T-helper 9 cell (primary cell): Measurements from ENCODE around the gene TIGD3.
"Not testable (repeated sequence)": the region's sequence is repeated elsewhere in the genome, so short reads cannot be mapped to it uniquely, and the experiment has no call there.

Experiments
- DNase-seq: peaks from one replicate; pipeline ENCODE4 v3.0.0-alpha.2; 2020

TIGD3 gene

DNA sequence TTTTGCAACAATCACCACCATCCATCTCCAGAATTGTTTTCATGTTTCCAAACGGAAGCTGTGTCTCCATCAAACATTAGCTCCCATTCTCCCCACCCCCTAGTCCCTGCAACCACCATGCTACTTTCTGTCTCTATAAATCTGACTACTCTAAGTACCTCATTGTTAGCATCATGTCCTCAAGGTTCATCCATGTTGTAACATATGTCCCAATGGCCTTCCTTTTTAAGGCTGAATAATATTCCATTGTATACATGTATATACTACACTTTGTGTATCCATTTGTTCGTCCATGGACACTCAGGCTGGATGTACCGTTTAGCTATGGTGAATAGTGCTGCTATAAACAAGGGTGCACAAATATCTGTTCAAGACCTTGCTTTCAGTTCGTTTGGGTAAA lies 29.1 kb upstream of the TIGD3 start:
- DNase-seq, result no peak

DNA sequence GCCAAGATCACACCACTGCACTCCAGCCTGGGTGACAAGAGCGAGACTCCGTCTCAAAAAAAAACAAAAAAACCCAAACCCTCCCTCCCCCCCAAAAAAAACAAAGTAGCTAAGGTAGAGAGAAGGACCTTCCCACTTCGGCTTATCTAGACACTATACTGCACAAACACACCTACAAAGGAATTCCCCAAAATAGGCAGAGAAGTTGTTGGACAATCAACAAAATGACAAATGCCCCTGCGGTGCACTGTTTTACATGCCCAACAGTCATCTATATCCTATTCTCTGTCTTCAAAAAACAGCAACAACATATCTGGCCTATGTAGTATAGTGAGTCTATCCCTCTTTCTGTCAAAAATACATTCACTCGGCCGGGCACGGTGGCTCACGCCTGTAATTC lies 27.5 kb upstream of the TIGD3 start:
- no peak for DNase-seq

GRCh38 chr11:65329478-65329877 lies 25.1 kb upstream of the TIGD3 start:
- no peak for DNase-seq

- peak; percentile 83 for DNase-seq
These were observed 24.6 kb upstream of the TIGD3 start for GRCh38 chr11:65329944-65330403.

DNA sequence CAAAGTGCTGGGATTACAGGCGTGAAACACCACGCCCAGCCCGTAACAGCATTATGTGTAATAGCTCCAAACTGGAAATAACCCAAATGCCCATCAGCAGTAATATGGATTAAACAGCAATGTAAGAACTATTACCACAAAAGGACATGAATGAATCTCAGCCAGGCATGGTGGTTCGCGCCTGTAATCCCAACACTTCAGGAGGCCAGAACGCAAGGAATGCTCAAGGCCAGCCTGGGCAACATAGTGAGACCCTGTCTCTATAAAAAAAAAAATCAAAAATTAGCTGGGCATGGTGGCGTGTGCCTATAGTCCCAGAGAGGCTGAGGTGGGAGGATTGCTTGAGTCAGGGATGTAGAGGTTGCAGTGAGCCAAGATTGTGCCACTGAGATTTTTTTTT lies 24.0 kb upstream of the TIGD3 start:
- no peak for DNase-seq

- not testable (repeated sequence) for DNase-seq
These were observed 22.0 kb upstream of the TIGD3 start for GRCh38 chr11:65332591-65332990.

DNA sequence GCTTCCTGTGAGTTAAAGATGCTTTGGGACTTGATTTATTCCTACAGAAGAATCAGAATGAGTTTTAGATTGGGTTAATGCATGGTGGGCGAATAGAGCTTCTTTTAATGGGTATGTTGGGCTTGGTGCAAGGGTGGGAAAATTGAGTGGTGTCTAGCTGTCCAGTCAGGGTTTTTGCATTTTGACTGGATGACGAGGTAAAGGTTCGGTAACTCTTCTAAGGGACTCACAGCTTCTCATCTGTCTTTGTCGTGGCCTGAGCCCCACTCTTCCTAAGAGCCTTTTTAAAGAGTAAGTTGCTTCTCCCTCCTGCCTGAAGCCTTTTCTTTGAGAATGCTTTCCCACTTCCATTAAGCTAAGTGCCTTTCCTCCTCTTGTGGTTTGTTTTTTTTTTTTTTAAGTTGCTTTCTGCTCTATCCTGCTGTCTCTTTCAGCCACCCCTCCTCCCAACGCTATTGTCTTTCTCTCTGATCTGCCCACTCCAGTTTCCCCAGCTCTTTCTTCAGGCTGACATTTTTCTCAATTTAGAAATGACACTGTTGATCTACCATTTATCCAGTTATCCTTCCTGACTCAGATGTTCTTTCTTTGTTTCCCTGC lies 19.8 kb upstream of the TIGD3 start:
- DNase-seq, result no peak

- no peak for DNase-seq
These were observed 15.9 kb upstream of the TIGD3 start for GRCh38 chr11:65338676-65339075.

- no peak for DNase-seq
These were observed 14.3 kb upstream of the TIGD3 start for GRCh38 chr11:65340226-65340625.

DNA sequence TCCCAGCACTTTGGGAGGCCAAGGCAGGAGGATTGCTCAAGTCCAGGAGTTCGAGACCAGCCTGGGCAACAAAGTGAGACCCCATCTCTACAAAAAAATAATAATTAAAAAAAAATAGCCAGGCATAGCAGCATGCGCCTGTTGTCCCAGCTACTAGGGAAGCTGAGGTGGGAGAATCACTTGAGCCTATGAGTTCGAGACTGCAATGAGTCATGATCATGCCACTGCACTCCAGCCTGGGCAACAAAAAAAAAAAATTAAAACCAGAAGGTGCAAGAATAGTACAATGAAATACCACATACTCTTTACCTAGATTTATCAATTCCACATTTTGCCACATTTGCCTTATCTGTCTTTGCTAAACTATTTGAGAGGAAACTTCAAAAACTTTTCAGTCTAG lies 12.7 kb upstream of the TIGD3 start:
- DNase-seq, result no peak

DNA sequence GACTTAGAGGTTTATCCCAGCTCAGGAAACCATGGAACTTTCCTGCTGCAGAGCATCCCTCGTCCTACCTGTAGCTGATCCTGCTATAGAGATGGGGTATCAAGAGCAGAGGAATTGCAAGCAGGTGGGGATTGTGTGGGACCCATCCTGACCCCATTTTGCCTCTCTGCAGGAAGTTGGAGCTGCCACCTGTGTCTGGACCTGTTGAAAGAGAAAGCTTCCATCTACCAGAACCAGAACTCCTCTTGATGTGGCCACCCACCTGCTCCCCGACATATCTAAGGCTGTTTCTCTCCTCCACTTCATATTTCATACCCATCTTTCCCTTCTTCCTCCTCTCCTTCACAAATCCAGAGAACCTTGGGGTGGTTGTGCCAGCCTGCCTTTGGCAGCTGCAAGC lies 3.0 kb upstream of the TIGD3 start:
- no peak for DNase-seq

DNA sequence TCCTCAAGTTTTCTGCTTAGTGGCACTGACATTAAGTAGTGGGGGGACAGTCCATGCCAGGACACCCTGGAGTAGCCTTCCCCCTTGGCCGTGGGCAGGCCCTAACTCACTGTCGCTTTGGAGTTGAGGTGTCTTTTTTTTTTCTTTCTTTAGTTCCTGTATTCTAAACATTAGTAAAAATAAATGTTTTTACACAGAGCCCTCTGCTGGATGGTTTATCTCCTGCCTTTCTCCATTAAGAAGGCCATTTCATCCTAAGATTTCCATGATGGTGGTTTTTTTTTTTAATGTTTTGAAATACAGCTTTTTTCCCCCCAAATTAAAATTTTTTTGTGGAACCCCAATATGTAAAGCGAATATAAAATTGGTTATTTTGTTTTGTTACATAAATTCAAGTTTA lies 1.8 kb upstream of the TIGD3 start:
- no peak for DNase-seq

DNA sequence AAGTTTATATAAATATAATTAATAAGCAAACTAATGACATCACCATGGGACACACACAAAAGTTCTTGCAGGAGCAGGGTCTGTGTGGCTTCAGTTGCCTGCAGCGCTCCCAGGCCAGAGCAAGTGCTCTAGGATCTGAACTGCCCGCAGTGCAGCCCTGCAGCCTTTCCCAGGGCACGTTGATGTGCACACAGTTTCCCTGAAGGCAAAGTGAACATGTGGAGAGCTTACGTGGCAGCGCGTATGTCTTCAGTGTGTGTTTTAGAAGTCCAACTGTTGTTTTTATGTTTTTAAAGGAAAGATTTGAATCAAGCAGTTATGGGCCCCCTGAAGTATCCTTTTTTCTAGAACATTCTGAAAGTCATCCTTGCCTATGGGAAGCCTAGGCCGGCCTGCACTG lies 1.2 kb upstream of the TIGD3 start:
- no peak for DNase-seq

DNA sequence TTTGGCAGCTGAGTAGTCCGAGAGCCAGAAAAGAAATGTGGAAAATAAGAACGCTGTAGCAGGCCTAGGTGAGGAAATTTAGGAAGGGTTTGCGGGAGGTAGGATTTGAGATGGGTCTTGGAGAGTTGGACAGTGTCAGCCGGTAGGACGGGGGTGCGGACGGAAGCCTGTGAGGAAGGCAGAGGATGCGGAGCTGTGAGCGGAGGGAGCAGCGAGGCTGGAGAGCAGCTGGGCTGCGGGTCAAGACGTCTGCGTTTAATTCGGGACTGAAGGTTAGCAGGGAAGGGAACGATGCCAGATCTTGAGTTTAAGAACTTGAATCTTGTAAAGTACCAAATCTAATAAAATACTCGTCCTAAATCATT lies 669 bp upstream of the TIGD3 start:
- no peak for DNase-seq

- DNase-seq, result peak; percentile 67
These were observed 643 bp downstream of the TIGD3 start for GRCh38 chr11:65355013-65355775.

DNA sequence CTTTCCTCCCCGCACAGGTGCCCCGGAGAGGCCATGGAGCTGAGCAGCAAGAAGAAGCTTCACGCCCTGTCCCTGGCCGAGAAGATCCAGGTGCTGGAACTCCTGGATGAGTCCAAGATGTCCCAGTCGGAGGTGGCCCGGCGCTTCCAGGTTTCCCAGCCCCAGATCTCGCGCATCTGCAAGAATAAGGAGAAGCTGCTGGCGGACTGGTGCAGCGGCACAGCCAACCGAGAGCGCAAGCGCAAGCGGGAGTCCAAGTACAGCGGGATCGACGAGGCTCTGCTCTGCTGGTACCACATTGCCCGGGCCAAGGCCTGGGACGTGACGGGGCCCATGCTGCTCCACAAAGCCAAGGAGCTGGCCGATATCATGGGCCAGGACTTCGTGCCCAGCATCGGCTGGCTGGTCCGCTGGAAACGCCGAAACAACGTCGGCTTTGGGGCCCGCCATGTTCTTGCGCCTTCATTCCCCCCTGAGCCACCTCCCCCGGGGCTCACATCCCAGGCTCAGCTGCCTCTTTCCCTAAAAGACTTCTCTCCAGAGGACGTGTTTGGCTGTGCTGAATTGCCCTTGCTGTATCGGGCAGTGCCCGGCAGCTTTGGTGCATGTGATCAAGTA lies 1.3 kb downstream of the TIGD3 start:
- no peak for DNase-seq

DNA sequence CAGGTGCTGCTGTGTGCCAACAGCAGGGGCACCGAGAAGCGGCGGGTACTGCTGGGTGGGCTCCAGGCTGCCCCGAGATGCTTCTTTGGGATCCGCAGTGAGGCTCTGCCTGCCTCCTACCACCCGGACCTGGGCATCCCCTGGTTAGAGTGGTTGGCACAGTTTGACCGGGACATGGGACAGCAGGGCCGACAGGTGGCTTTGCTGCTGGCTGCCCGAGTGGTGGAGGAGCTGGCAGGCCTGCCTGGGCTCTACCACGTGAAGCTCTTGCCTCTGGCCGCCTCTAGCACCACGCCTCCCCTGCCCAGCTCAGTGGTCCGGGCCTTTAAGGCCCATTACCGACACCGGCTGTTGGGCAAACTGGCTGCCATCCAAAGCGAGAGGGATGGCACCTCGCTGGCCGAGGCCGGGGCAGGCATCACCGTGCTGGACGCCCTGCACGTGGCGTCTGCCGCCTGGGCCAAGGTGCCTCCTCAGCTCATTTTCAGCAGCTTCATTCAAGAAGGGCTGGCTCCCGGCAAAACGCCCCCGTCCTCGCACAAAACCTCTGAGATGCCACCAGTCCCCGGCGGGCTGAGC lies 1.9 kb downstream of the TIGD3 start:
- no peak for DNase-seq

DNA sequence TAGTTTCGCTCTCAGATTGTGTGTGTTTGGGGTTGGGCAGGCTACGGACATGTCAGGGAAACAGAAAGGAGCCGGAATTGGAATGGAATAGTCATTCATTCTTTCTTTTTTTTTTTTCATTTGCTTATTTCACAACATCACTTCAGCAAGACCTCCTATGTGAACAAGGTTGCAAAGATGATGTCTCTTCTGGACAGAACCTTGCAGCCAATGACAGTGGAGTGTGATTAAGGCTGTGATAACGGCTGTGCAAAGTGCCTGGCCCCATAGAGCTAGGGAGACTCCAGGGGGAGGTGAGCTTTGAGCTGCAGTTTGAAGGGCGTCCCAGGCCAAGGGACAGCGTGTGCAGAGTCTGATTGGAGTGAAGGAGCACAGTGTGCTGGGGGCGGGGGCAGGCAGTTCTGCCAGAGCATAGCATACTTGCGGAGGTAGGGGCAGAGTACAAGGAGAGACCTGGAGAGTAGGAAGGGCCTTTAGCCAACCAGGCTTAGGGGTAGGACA lies 3.4 kb downstream of the TIGD3 start:
- no peak for DNase-seq

DNA sequence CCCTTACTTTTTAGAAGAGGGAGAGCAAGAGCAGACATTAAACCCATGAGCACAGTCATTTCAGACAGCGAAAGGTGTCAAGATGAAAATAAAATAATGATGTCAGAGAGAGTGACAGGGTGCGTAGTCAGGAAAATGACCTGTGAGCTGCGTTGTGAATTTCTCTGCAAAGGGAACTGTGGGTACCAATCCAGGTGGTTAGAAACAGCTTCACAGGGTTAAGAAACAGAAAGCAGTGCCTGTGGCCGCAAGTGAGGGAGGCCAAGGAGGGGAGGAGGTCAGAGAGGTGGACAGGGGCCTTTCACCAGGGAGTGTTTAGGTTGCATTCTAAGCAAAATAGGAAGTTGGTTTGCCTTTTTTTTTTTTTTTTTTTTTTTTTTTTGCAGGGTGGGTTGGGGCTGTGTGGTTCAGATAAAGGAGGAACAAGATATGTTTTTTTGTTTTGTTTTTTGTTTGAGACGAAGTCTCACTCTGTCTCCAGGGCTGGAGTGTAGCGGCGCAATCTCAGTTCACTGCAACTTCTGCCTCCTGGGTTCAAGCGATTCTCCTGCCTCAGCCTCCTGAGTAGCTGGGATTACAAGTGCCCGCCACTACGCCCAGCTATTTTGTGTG lies 7.9 kb downstream of the TIGD3 start:
- no peak for DNase-seq

- no peak for DNase-seq
These were observed 8.4 kb downstream of the TIGD3 start for GRCh38 chr11:65362966-65363365.

DNA sequence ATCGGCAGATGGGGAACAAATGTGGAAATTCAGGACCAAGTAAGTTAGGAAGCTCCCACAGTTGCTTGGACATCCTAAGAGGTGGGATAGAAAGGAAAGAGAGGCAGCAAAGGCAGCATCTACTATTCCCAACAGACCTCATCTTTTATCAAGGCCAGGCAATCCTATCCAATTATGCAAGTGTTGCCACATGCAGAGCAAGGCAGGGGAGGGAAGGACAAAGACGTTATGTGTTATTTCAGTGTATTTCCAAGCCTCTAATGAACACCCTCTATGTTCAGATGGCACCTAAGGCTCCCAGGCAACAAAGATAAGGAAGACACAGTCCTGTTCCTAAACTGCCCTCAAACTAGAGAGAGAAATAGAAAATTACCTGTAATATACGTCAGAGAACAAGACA lies 9.2 kb downstream of the TIGD3 start:
- DNase-seq, result no peak

GRCh38 chr11:65366340-65366773 lies 11.8 kb downstream of the TIGD3 start:
- no peak for DNase-seq

DNA sequence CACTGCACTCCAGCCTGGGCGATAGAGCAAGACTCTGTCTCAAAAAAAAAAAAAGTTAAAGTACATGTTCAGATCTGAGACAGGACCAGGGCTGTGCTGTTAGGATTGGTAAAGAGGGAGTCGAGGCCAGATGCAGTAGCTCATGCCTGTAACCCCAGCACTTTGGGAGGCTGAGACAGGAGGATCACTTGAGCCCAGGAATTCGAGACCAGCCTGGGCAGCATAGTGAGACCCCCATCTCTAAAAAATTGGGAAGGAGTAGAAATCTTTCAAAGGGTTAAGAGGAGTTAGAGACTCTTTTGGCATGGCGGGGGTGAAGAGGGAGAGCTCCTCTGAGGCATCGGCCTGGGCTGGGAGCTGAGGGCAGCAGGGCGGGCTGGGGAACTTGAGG lies 16.1 kb downstream of the TIGD3 start:
- no peak for DNase-seq
